Liver (tissue), 3 donors: Measurements from ENCODE around the gene PNLIPRP1.

ENCODE experiments used
- CTCF ChIP-seq: fragments of 150-350 bp; IDR thresholded peaks from 2 replicates; pipeline ENCODE4 v1.5.1; 2017; ENCODE audit warnings: improper control_type of control experiment, low read depth, low read length; ENCODE audit not compliant: missing input control
- EGR1 ChIP-seq, 2 donors: IDR thresholded peaks; 2 replicates each; pipeline ENCODE4 v1.6.1; 2016 to 2018; ENCODE audit warnings: antibody characterized with exemption in 2 of 2, low read depth in 2 of 2
- REST ChIP-seq: IDR thresholded peaks from 2 replicates; pipeline ENCODE4 v1.6.1; 2016; ENCODE audit warnings: antibody characterized with exemption, mild to moderate bottlenecking
- SP1 ChIP-seq: IDR thresholded peaks from 2 replicates; pipeline ENCODE4 v1.6.1; 2018; ENCODE audit warnings: antibody characterized with exemption, mild to moderate bottlenecking
- YY1 ChIP-seq: IDR thresholded peaks from 2 replicates; pipeline ENCODE4 v1.6.1; 2016; ENCODE audit warnings: antibody characterized with exemption, mild to moderate bottlenecking
- donor health status: healthy.
- donor health status: healthy.

GRCh38 chr10:116567335-116567734 lies 23.4 kb upstream of the PNLIPRP1 start:
- TF ChIP-seq REST (no peak), CTCF (no peak), YY1 (no peak), SP1 (no peak), EGR1 (IDR thresholded peaks at IDR 0.05; ENCODE audit: low read depth in 2 of 2) (no peak)
